OCI-LY1 (cell line): ENCODE data around the gene CEP57L1.

Experiments used
- EZH2 ChIP-seq: fragments of 200-600 bp; sonication (generic), shearing (Covaris generic); IDR thresholded peaks from 2 replicates; pipeline ENCODE4 v1.8.0; 2017; ENCODE audit warnings: borderline replicate concordance, mixed run types, mild to moderate bottlenecking, antibody characterized with exemption, low read length, moderate library complexity, mixed read lengths
- TF ChIP-seq, protein P1 (sequence below): fragments of 200-600 bp; sonication (generic), shearing (Covaris generic); IDR thresholded peaks from 2 replicates; pipeline ENCODE4 v1.5.1; 2017; ENCODE audit warnings: mild to moderate bottlenecking, antibody characterized with exemption, low read length, moderate library complexity, mixed read lengths

GRCh38 chr6:109192865-109193264, 97.6 kb downstream of the CEP57L1 start:
- TF ChIP-seq, protein P1, sequence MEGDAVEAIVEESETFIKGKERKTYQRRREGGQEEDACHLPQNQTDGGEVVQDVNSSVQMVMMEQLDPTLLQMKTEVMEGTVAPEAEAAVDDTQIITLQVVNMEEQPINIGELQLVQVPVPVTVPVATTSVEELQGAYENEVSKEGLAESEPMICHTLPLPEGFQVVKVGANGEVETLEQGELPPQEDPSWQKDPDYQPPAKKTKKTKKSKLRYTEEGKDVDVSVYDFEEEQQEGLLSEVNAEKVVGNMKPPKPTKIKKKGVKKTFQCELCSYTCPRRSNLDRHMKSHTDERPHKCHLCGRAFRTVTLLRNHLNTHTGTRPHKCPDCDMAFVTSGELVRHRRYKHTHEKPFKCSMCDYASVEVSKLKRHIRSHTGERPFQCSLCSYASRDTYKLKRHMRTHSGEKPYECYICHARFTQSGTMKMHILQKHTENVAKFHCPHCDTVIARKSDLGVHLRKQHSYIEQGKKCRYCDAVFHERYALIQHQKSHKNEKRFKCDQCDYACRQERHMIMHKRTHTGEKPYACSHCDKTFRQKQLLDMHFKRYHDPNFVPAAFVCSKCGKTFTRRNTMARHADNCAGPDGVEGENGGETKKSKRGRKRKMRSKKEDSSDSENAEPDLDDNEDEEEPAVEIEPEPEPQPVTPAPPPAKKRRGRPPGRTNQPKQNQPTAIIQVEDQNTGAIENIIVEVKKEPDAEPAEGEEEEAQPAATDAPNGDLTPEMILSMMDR = no peak
- no peak for TF ChIP-seq EZH2
